ENCODE measurements around the gene RAB31.

- TF ChIP-seq CTCF (IDR thresholded peaks at IDR 0.05): no peak
- no peak for TF ChIP-seq POLR2A (IDR thresholded peaks at IDR 0.05)
Observed at GRCh38 chr18:9739516-9739915, 31.4 kb downstream of the RAB31 start.
